ENCODE results near the gene WWP2.

- TF ChIP-seq CTCF (IDR thresholded peaks at IDR 0.05; ENCODE audit: poor library complexity): no peak
- no peak for TF ChIP-seq EZH2phosphoT487 (IDR thresholded peaks at IDR 0.05; ENCODE audit: low read depth, severe bottlenecking, unreplicated experiment)
- no peak for TF ChIP-seq EZH2 (IDR thresholded peaks at IDR 0.05; ENCODE audit: borderline replicate concordance)
Observed at GRCh38 chr16:69814561-69814960, 52.4 kb downstream of the WWP2 start.
